SK-N-MC (cell line): Measurements from ENCODE around the gene BICD1.

ENCODE experiments used
- EZH2 ChIP-seq: fragments of 200-600 bp; sonication (generic); IDR thresholded peaks from one replicate; pipeline ENCODE4 v1.6.1; 2017; ENCODE audit warnings: antibody characterized with exemption
- POLR2AphosphoS5 ChIP-seq: IDR thresholded peaks from 2 replicates; pipeline ENCODE4 v1.6.1; 2012; ENCODE audit warnings: mild to moderate bottlenecking, low read depth, low read length, borderline replicate concordance

DNA sequence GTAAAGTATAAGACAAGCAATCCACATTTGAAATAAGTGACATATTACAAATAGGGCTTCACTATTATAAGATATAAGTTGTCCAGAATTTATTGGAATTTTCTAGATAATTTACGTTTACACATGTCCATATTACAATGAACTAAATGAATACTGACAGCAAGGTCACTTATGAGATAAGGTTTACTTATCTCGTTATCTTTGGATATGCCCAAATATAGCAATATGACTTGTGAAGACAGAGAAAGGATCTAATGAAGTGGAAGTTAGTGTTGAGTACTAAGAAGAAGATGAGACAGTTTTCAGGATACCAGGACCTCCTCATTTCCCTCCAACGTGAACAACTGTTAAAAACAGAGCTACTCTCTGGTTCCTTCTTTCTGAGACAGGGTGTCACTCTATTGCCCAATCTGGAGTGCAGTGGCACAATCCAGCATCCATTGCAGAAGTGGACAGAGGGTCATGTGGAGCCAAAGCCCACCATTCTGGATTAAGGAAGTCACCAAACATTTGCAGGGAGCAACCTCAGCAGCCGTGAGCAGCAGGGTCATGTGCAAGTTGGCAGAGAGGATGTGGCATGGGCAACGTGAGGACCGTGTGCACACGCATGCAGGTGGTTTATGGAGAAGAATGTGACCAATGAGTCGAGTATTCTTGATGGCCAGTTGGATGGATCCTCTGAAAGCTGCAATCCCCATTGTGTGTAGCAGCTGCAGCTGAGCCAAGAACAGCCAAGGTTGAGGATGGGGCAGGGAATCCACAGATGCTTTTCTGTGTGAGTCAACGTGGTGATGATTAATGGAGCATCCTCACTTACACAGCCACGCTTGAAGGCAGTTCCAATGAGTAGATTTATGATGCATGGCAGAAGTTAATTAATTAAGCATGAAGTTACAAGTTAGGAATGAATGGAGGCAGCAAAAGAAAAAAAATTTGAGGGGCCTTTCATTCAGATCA is 111.0 kb downstream of the BICD1 start:
- TF ChIP-seq POLR2AphosphoS5 (no peak), EZH2 (no peak)
